NB4 (cell line): Measurements from ENCODE around the gene DMC1.

Experiments
- POLR2A ChIP-seq: IDR thresholded peaks from 2 replicates; pipeline ENCODE4 v1.6.1; 2011; ENCODE audit warnings: mild to moderate bottlenecking; ENCODE audit not compliant: insufficient read length; ENCODE audit errors: extremely low read depth
- TF ChIP-seq, protein P1 (sequence below): IDR thresholded peaks from 2 replicates; pipeline ENCODE4 v1.6.1; 2011; ENCODE audit warnings: low read depth, low read length
- TF ChIP-seq, protein P2 (sequence below): IDR thresholded peaks from one replicate; pipeline ENCODE4 v1.5.1; 2012; ENCODE audit warnings: low read depth, low read length

DNA sequence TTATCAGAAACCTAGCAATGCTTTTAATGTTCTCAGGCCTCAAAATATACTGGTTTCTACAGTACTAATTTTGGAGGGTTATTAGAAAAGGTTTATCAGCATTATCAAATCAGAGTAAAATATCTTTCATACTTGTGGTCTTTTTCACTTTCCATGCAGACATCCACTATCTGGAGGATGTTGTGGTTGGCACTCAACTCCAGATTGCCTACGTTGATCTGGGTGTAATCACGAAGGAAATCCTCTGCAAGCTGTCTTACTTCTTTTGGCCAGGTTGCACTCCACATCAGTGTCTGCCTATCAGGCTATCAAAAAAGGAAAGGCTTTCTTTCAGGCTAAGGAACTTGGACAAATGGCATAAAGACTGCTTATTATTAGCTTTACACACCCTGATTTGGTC lies 75.5 kb downstream of the DMC1 start:
- TF ChIP-seq, protein P1, sequence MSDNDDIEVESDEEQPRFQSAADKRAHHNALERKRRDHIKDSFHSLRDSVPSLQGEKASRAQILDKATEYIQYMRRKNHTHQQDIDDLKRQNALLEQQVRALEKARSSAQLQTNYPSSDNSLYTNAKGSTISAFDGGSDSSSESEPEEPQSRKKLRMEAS = no peak
- TF ChIP-seq, protein P2, sequence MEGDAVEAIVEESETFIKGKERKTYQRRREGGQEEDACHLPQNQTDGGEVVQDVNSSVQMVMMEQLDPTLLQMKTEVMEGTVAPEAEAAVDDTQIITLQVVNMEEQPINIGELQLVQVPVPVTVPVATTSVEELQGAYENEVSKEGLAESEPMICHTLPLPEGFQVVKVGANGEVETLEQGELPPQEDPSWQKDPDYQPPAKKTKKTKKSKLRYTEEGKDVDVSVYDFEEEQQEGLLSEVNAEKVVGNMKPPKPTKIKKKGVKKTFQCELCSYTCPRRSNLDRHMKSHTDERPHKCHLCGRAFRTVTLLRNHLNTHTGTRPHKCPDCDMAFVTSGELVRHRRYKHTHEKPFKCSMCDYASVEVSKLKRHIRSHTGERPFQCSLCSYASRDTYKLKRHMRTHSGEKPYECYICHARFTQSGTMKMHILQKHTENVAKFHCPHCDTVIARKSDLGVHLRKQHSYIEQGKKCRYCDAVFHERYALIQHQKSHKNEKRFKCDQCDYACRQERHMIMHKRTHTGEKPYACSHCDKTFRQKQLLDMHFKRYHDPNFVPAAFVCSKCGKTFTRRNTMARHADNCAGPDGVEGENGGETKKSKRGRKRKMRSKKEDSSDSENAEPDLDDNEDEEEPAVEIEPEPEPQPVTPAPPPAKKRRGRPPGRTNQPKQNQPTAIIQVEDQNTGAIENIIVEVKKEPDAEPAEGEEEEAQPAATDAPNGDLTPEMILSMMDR = no peak
- TF ChIP-seq POLR2A = no peak
